Loucy (cell line): ENCODE measurements around the gene ARMC10.

ENCODE experiments used
- H2AFZ ChIP-seq: fragments of 200-600 bp; sonication (generic); 2 replicates; pipeline ENCODE4 v1.6.0; 2016; ENCODE audit warnings: antibody characterized with exemption, mild to moderate bottlenecking, low read length, moderate library complexity
- H3F3A ChIP-seq: fragments of 200-600 bp; 2 replicates; pipeline ENCODE4 v1.6.0; 2016; ENCODE audit warnings: antibody characterized with exemption, low read depth, mild to moderate bottlenecking
- H3K27me3 ChIP-seq: fragments of 200-600 bp; sonication (generic); 2 replicates; pipeline ENCODE4 v1.6.1; 2014; ENCODE audit warnings: low read length, mild to moderate bottlenecking; ENCODE audit not compliant: insufficient read depth, poor library complexity, severe bottlenecking
- H3K36me3 ChIP-seq: fragments of 200-600 bp; sonication (generic); 2 replicates; pipeline ENCODE4 v1.6.1; 2016; ENCODE audit warnings: low read length; ENCODE audit not compliant: insufficient read depth
- H3K4me1 ChIP-seq: fragments of 200-600 bp; sonication (generic); 2 replicates; pipeline ENCODE4 v1.5.1; 2014; ENCODE audit warnings: low read length, mild to moderate bottlenecking; ENCODE audit not compliant: insufficient read depth, poor library complexity, severe bottlenecking
- H3K4me2 ChIP-seq: fragments of 200-600 bp; sonication (generic); 2 replicates; pipeline ENCODE4 v1.6.0; 2014; ENCODE audit warnings: antibody characterized with exemption, low read length, low read depth, mild to moderate bottlenecking; ENCODE audit not compliant: poor library complexity, severe bottlenecking
- H3K4me3 ChIP-seq: fragments of 200-600 bp; sonication (generic); 2 replicates; pipeline ENCODE4 v1.5.1; 2014; ENCODE audit warnings: low read length, mild to moderate bottlenecking, mixed read lengths; ENCODE audit not compliant: poor library complexity, severe bottlenecking
- H3K79me2 ChIP-seq: fragments of 200-600 bp; sonication (generic); 2 replicates; pipeline ENCODE4 v1.6.1; 2014; ENCODE audit warnings: low read length; ENCODE audit not compliant: insufficient read depth
- H3K9ac ChIP-seq: fragments of 200-600 bp; sonication (generic); 2 replicates; pipeline ENCODE4 v1.6.0; 2014; ENCODE audit warnings: mild to moderate bottlenecking, low read depth, low read length, moderate library complexity; ENCODE audit not compliant: poor library complexity, severe bottlenecking
- H3K9me2 ChIP-seq: fragments of 200-600 bp; sonication (generic); replicated peaks from 2 replicates; pipeline ENCODE4 v1.6.1; 2016; ENCODE audit warnings: low read depth, low read length, mixed read lengths
- H3K9me3 ChIP-seq: fragments of 200-600 bp; sonication (generic); 2 replicates; pipeline ENCODE4 v1.6.1; 2014; ENCODE audit warnings: mild to moderate bottlenecking, antibody characterized with exemption, low read length, low read depth; ENCODE audit not compliant: insufficient read depth
- H4K20me1 ChIP-seq: fragments of 200-600 bp; sonication (generic); 2 replicates; pipeline ENCODE4 v1.6.0; 2014; ENCODE audit warnings: antibody characterized with exemption, low read length, mild to moderate bottlenecking; ENCODE audit not compliant: insufficient read depth, poor library complexity, severe bottlenecking
- EZH2phosphoT487 ChIP-seq: fragments of 200-600 bp; IDR thresholded peaks from 2 replicates; pipeline ENCODE4 v1.6.1; 2018; ENCODE audit warnings: antibody characterized with exemption, mild to moderate bottlenecking, moderate library complexity, borderline replicate concordance
- TF ChIP-seq, protein P1 (sequence below): fragments of 200-600 bp; sonication (generic); conservative IDR thresholded peaks from 2 replicates; pipeline ENCODE4 v1.5.1; 2014; ENCODE audit warnings: mild to moderate bottlenecking, antibody characterized with exemption, low read length

ARMC10 gene

DNA sequence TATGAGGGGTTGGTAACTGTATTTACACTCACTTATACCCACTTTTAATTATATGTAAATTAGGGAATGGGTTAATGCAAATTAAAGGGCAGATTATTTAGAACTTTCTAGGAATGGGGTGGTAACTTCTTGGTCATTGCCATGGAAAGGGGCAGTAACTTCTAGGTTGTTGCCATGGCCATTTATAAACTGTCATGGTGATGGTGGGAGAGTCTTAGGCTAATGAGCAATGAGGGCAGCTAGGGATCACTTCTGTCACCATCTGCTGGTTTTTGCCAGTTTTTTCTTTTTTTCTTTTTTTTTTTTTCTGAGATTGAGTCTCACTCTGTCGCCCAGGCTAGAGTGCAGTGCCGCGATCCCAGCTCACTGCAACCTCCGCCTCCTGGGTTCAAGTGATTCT, 40.8 kb downstream of the ARMC10 start:
- Histone ChIP-seq H3F3A (no peaks in the 10 kb centered on the region), H3K27me3 (no peaks in the 10 kb centered on the region), H4K20me1 (no peaks in the 10 kb centered on the region), H3K9me3 (no peaks in the 10 kb centered on the region), H3K9me2 (no peaks in the 10 kb centered on the region), H3K36me3 (no peaks in the 10 kb centered on the region; the same call in 1 of the 2 replicates), H3K4me2 (no peak overlapping the region), H3K4me3 (no peak overlapping the region), H3K79me2 (no peaks in the 10 kb centered on the region), H3K4me1 (no peaks in the 10 kb centered on the region), H2AFZ (no peak overlapping the region), H3K9ac (no peak overlapping the region)
- TF ChIP-seq EZH2phosphoT487 = no peak

DNA sequence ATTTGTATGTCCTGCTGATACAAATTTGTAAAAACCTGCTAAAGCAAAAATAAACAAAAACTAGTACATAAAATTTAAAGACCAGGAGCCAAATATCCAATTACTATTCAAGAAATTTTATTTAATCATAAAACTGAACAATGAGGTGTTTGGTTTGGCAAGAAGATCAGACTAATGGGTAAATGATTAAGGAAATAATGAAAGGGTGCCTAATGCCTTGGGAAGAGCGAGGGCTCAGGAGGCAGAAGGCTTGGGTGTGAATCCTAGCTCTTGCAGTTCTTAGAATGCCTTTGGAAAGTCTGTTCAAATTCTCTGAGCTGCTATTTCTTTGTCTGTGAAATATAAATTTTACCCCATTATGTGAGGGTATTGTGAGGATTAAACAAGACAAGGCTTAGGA, 41.6 kb downstream of the ARMC10 start:
- H3K9ac ChIP-seq = no peak overlapping the region
- TF ChIP-seq, protein P1, sequence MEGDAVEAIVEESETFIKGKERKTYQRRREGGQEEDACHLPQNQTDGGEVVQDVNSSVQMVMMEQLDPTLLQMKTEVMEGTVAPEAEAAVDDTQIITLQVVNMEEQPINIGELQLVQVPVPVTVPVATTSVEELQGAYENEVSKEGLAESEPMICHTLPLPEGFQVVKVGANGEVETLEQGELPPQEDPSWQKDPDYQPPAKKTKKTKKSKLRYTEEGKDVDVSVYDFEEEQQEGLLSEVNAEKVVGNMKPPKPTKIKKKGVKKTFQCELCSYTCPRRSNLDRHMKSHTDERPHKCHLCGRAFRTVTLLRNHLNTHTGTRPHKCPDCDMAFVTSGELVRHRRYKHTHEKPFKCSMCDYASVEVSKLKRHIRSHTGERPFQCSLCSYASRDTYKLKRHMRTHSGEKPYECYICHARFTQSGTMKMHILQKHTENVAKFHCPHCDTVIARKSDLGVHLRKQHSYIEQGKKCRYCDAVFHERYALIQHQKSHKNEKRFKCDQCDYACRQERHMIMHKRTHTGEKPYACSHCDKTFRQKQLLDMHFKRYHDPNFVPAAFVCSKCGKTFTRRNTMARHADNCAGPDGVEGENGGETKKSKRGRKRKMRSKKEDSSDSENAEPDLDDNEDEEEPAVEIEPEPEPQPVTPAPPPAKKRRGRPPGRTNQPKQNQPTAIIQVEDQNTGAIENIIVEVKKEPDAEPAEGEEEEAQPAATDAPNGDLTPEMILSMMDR = no peak
- no peak for TF ChIP-seq EZH2phosphoT487
- H3K36me3 ChIP-seq = peaks cover 4% of the 10 kb centered on the region; the same call in 1 of the 2 replicates
- no peaks in the 10 kb centered on the region for H3K9me3 ChIP-seq
- H3K4me2 ChIP-seq = no peak overlapping the region
- no peak overlapping the region for H2AFZ ChIP-seq
- no peaks in the 10 kb centered on the region for H3K27me3 ChIP-seq
- H4K20me1 ChIP-seq = no peaks in the 10 kb centered on the region
- no peaks in the 10 kb centered on the region for H3F3A ChIP-seq
- no peak overlapping the region for H3K4me3 ChIP-seq
- no peaks in the 10 kb centered on the region for H3K4me1 ChIP-seq
- H3K79me2 ChIP-seq = no peaks in the 10 kb centered on the region
- no peaks in the 10 kb centered on the region for H3K9me2 ChIP-seq

DNA sequence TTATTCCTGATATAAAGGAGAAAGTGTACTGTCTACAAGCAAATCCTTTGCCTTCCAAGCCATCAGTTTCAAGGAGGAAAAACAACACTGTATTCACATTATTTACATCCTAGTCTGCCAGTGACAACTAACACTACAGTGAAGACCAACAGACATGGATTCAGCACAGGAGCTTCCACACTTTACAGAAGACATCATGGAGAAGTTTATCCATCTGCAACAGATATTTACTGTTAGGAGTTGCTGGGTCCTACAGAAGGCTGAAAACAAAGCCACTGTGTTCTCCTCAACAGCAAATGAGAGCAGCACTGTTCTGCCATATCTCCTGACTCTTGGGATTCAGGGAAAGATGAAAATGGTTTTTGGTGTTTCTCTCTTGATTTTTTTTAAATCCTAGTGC, 42.1 kb downstream of the ARMC10 start:
- Histone ChIP-seq H3K36me3 (peaks cover 4% of the 10 kb centered on the region; the same call in 1 of the 2 replicates), H3K9me2 (no peaks in the 10 kb centered on the region)

DNA sequence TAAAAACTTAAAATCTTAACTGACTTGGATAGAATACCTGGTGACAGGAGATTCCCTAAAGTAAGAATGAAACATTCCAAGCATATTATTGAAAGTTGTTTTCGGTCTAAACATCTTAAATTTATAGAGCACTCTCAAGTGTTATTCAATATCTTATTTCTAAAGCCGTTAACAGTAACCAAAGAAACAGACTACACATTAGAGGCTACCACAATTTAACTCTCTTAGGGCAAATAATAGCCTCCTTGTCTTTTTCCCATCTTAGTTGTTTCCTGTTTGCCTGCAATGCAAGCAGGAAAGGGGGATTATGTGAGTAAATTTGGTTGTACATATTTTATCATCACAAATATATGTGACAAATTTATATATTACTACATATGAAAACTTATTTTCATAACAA, 42.5 kb downstream of the ARMC10 start:
- Histone ChIP-seq H3K9ac (no peak overlapping the region), H3K36me3 (peaks cover 4% of the 10 kb centered on the region; the same call in 1 of the 2 replicates), H3K4me1 (no peaks in the 10 kb centered on the region), H3K9me2 (no peaks in the 10 kb centered on the region), H3K27me3 (no peaks in the 10 kb centered on the region), H3K4me2 (no peak overlapping the region), H3K4me3 (no peak overlapping the region), H3F3A (no peaks in the 10 kb centered on the region), H4K20me1 (no peaks in the 10 kb centered on the region), H2AFZ (no peak overlapping the region), H3K9me3 (no peaks in the 10 kb centered on the region), H3K79me2 (no peaks in the 10 kb centered on the region)
- TF ChIP-seq EZH2phosphoT487 = no peak
- TF ChIP-seq, protein P1 = no peak

More for the DNA sequence above, 42.1 kb downstream of the ARMC10 start:
- H2AFZ ChIP-seq = no peak overlapping the region
- H3K4me2 ChIP-seq = no peak overlapping the region
- no peaks in the 10 kb centered on the region for H3F3A ChIP-seq
- TF ChIP-seq, protein P1 = no peak
- no peak for TF ChIP-seq EZH2phosphoT487
- H3K9ac ChIP-seq = no peak overlapping the region
- no peak overlapping the region for H3K4me3 ChIP-seq
- H3K4me1 ChIP-seq = no peaks in the 10 kb centered on the region
- no peaks in the 10 kb centered on the region for H3K79me2 ChIP-seq
- no peaks in the 10 kb centered on the region for H4K20me1 ChIP-seq
- H3K9me3 ChIP-seq = no peaks in the 10 kb centered on the region
- no peaks in the 10 kb centered on the region for H3K27me3 ChIP-seq
